HEK293 (cell line): Measurements from ENCODE around the gene RGS8.

Source experiments
- CTCF ChIA-PET: fragments of 350-600 bp; formaldehyde crosslinking; extraction: SDS; loops from one replicate; lab custom pipeline; 2021; ENCODE audit warnings: antibody characterized with exemption; lab: Yijun Ruan, JAX
- POLR2A ChIA-PET: fragments of 300-600 bp; formaldehyde crosslinking; extraction: SDS; loops from one replicate; lab custom pipeline; 2020; ENCODE audit warnings: antibody characterized with exemption, inconsistent platforms; lab: Yijun Ruan, JAX
- H3K27ac ChIP-seq: fragments of 200-500 bp; sonication (Bioruptor generic); 2 replicates; pipeline ENCODE4 v1.5.1; 2014; ENCODE audit warnings: low read depth, low read length, control low read depth, inconsistent platforms; ENCODE audit errors: extremely low read depth
- H3K36me3 ChIP-seq, 2 experiments: fragments of 200-500 bp in 1 of 2; sonication (Bioruptor generic) in 1 of 2; 1 replicate in 1 of 2; 2 replicates in 1 of 2; pipeline ENCODE4 v1.5.1; 2014 to 2017; ENCODE audit warnings: inconsistent platforms in 2 of 2, low read length in 2 of 2; ENCODE audit not compliant: control insufficient read depth in 2 of 2, insufficient read depth in 1 of 2
- H3K4me1 ChIP-seq: fragments of 200-500 bp; sonication (Bioruptor generic); 2 replicates; pipeline ENCODE4 v1.5.1; 2014; ENCODE audit warnings: mild to moderate bottlenecking, low read length, inconsistent platforms; ENCODE audit not compliant: control insufficient read depth, insufficient read depth
- H3K4me3 ChIP-seq: 2 replicates; pipeline ENCODE4 v1.5.1; 2011; ENCODE audit warnings: low read depth, mild to moderate bottlenecking, control low read depth, low read length, moderate library complexity
- H3K9me3 ChIP-seq: fragments of 200-500 bp; sonication (Bioruptor generic); 2 replicates; pipeline ENCODE4 v1.5.1; 2014; ENCODE audit warnings: low read depth, low read length, inconsistent platforms; ENCODE audit not compliant: control insufficient read depth, insufficient read depth
- BCL11A ChIP-seq: fragments of 450-650 bp; formaldehyde crosslinking; IDR thresholded peaks from 2 replicates; pipeline ENCODE4 v1.5.1; 2016; ENCODE audit warnings: low read depth, missing biosample characterization, missing genetic modification characterization
- GLIS2 ChIP-seq: fragments of 450-650 bp; formaldehyde crosslinking; IDR thresholded peaks from 2 replicates; pipeline ENCODE4 v1.5.1; 2016; ENCODE audit warnings: missing biosample characterization, missing genetic modification characterization
- KLF10 ChIP-seq: fragments of 450-650 bp; IDR thresholded peaks from 2 replicates; pipeline ENCODE4 v1.5.1; 2018; ENCODE audit warnings: missing biosample characterization, mild to moderate bottlenecking, missing genetic modification characterization
- KLF16 ChIP-seq: fragments of 450-650 bp; formaldehyde crosslinking; IDR thresholded peaks from 2 replicates; pipeline ENCODE4 v1.5.1; 2017; ENCODE audit warnings: missing biosample characterization, missing genetic modification characterization
- KLF8 ChIP-seq: fragments of 450-650 bp; formaldehyde crosslinking; IDR thresholded peaks from 2 replicates; pipeline ENCODE4 v1.5.1; 2016; ENCODE audit warnings: missing biosample characterization, missing genetic modification characterization
- PRDM4 ChIP-seq: fragments of 450-650 bp; formaldehyde crosslinking; IDR thresholded peaks from 2 replicates; pipeline ENCODE4 v1.5.1; 2017; ENCODE audit warnings: missing biosample characterization, missing genetic modification characterization
- REST ChIP-seq: fragments of 450-650 bp; formaldehyde crosslinking; IDR thresholded peaks from 2 replicates; pipeline ENCODE4 v1.5.1; 2016; ENCODE audit warnings: missing biosample characterization, missing genetic modification characterization
- SALL2 ChIP-seq: fragments of 450-650 bp; formaldehyde crosslinking; IDR thresholded peaks from 2 replicates; pipeline ENCODE4 v1.5.0; 2017; ENCODE audit warnings: missing biosample characterization, mild to moderate bottlenecking, missing genetic modification characterization, borderline replicate concordance
- ZBTB6 ChIP-seq: fragments of 450-650 bp; formaldehyde crosslinking; IDR thresholded peaks from 2 replicates; pipeline ENCODE4 v1.5.1; 2017; ENCODE audit warnings: missing biosample characterization, missing genetic modification characterization
- ZIC2 ChIP-seq: fragments of 450-650 bp; formaldehyde crosslinking; IDR thresholded peaks from 2 replicates; pipeline ENCODE4 v1.5.1; 2016; ENCODE audit warnings: missing biosample characterization, missing genetic modification characterization
- ZNF2 ChIP-seq: fragments of 450-650 bp; formaldehyde crosslinking; IDR thresholded peaks from 2 replicates; pipeline ENCODE4 v1.5.1; 2016; ENCODE audit warnings: missing biosample characterization, missing genetic modification characterization
- ZNF214 ChIP-seq: fragments of 450-650 bp; formaldehyde crosslinking; IDR thresholded peaks from 2 replicates; pipeline ENCODE4 v1.5.1; 2017; ENCODE audit warnings: missing biosample characterization, mild to moderate bottlenecking, missing genetic modification characterization, borderline replicate concordance
- ZNF324 ChIP-seq: fragments of 450-650 bp; formaldehyde crosslinking; IDR thresholded peaks from 2 replicates; pipeline ENCODE4 v1.5.1; 2016; ENCODE audit warnings: missing biosample characterization, missing genetic modification characterization
- ZNF37A ChIP-seq: fragments of 450-650 bp; IDR thresholded peaks from 2 replicates; pipeline ENCODE4 v1.5.1; 2018; ENCODE audit warnings: missing biosample characterization, missing genetic modification characterization
- ZNF391 ChIP-seq: fragments of 450-650 bp; formaldehyde crosslinking; IDR thresholded peaks from 2 replicates; pipeline ENCODE4 v1.5.1; 2016; ENCODE audit warnings: low read depth, missing biosample characterization, missing genetic modification characterization, borderline replicate concordance
- ZNF48 ChIP-seq: fragments of 450-650 bp; formaldehyde crosslinking; IDR thresholded peaks from 2 replicates; pipeline ENCODE4 v1.5.1; 2016; ENCODE audit warnings: missing biosample characterization, missing genetic modification characterization
- ZNF544 ChIP-seq: fragments of 450-650 bp; formaldehyde crosslinking; IDR thresholded peaks from 2 replicates; pipeline ENCODE4 v1.5.0; 2017; ENCODE audit warnings: missing biosample characterization, missing genetic modification characterization
- ZNF549 ChIP-seq: fragments of 450-650 bp; IDR thresholded peaks from 2 replicates; pipeline ENCODE4 v1.5.1; 2018; ENCODE audit warnings: missing biosample characterization, missing genetic modification characterization, mild to moderate bottlenecking, inconsistent platforms, moderate library complexity
- ZNF560 ChIP-seq: fragments of 450-650 bp; formaldehyde crosslinking; IDR thresholded peaks from 2 replicates; pipeline ENCODE4 v1.5.1; 2017; ENCODE audit warnings: missing biosample characterization, missing genetic modification characterization, borderline replicate concordance
- ZNF654 ChIP-seq: fragments of 450-650 bp; formaldehyde crosslinking; IDR thresholded peaks from 2 replicates; pipeline ENCODE4 v1.5.1; 2016; ENCODE audit warnings: low read depth, missing biosample characterization, missing genetic modification characterization
- ZNF664 ChIP-seq: fragments of 450-650 bp; formaldehyde crosslinking; IDR thresholded peaks from 2 replicates; pipeline ENCODE4 v1.5.1; 2016; ENCODE audit warnings: missing biosample characterization, missing genetic modification characterization
- ZNF747 ChIP-seq: fragments of 450-650 bp; formaldehyde crosslinking; IDR thresholded peaks from 2 replicates; pipeline ENCODE4 v1.5.1; 2016; ENCODE audit warnings: missing biosample characterization, missing genetic modification characterization
- ZNF76 ChIP-seq: fragments of 450-650 bp; formaldehyde crosslinking; IDR thresholded peaks from 2 replicates; pipeline ENCODE4; 2016; ENCODE audit warnings: low read depth, missing biosample characterization, missing genetic modification characterization, borderline replicate concordance
- ZNF830 ChIP-seq: fragments of 450-650 bp; IDR thresholded peaks from 2 replicates; pipeline ENCODE4 v1.5.0; 2018; ENCODE audit warnings: missing biosample characterization, missing genetic modification characterization, low read depth, mild to moderate bottlenecking, moderate library complexity
- ZNF837 ChIP-seq: fragments of 450-650 bp; formaldehyde crosslinking; IDR thresholded peaks from 2 replicates; pipeline ENCODE4 v1.5.1; 2016; ENCODE audit warnings: missing biosample characterization, missing genetic modification characterization
- TF ChIP-seq, protein P1 (sequence below): fragments of 450-650 bp; formaldehyde crosslinking; IDR thresholded peaks from 2 replicates; pipeline ENCODE4 v1.5.1; 2017; ENCODE audit warnings: missing biosample characterization, missing genetic modification characterization
- TF ChIP-seq, protein P2 (sequence below): fragments of 450-650 bp; IDR thresholded peaks from 2 replicates; pipeline ENCODE4 v1.5.1; 2018; ENCODE audit warnings: missing biosample characterization, mild to moderate bottlenecking, missing genetic modification characterization

RGS8 gene

DNA sequence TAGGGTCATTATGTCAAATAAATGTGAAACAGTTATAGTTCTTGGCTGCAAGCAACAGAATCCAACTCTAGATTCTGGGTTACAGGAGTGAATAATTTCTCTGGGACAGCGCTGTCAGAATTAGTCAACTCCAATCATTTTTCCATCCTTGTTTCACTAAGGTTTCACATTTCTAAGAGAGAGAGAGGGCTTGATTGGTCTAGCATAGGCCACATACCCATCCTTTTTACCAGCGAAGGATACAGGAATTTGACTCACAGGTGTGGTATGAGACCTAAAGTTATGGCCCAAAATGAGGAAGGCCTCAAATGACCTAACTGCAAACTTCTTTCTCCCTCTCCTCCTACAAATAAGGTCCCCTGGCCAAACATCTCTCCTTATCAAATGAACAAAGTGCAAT lies 25.5 kb upstream of the RGS8 start:
- Histone ChIP-seq H3K27ac (no peak overlapping the region), H3K4me1 (no peaks in the 10 kb centered on the region), H3K36me3 (no peaks in the 10 kb centered on the region), H3K9me3 (no peaks in the 10 kb centered on the region), H3K4me3 (no peak overlapping the region)
- TF ChIP-seq ZNF544 (tag by site-specific recombination), result no peak
- TF ChIP-seq ZNF747 (tag by site-specific recombination), result no peak
- TF ChIP-seq PRDM4 (tag by site-specific recombination), result no peak
- no peak for TF ChIP-seq ZNF2 (tag by site-specific recombination)
- TF ChIP-seq, protein P1, sequence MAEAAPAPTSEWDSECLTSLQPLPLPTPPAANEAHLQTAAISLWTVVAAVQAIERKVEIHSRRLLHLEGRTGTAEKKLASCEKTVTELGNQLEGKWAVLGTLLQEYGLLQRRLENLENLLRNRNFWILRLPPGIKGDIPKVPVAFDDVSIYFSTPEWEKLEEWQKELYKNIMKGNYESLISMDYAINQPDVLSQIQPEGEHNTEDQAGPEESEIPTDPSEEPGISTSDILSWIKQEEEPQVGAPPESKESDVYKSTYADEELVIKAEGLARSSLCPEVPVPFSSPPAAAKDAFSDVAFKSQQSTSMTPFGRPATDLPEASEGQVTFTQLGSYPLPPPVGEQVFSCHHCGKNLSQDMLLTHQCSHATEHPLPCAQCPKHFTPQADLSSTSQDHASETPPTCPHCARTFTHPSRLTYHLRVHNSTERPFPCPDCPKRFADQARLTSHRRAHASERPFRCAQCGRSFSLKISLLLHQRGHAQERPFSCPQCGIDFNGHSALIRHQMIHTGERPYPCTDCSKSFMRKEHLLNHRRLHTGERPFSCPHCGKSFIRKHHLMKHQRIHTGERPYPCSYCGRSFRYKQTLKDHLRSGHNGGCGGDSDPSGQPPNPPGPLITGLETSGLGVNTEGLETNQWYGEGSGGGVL (tag by site-specific recombination), result no peak
- no peak for TF ChIP-seq ZNF391
- no peak for TF ChIP-seq KLF10
- TF ChIP-seq ZNF76 (tag by site-specific recombination), result no peak
- no peak for TF ChIP-seq KLF16 (tag by site-specific recombination)
- TF ChIP-seq ZBTB6 (tag by site-specific recombination), result no peak
- no peak for TF ChIP-seq BCL11A (tag by site-specific recombination)
- no peak for TF ChIP-seq ZNF324 (tag by site-specific recombination)
- no peak for TF ChIP-seq ZNF837
- TF ChIP-seq ZIC2 (tag by site-specific recombination), result no peak
- no peak for TF ChIP-seq ZNF654 (tag by site-specific recombination)
- TF ChIP-seq SALL2 (tag by site-specific recombination), result no peak
- no peak for TF ChIP-seq ZNF549 (tag by site-specific recombination)
- no peak for TF ChIP-seq ZNF48
- no peak for TF ChIP-seq GLIS2
- ChIA-PET POLR2A (no interaction called here), CTCF (no interaction called here)

- H3K4me1 ChIP-seq, result no peaks in the 10 kb centered on the region
- no peak overlapping the region for H3K27ac ChIP-seq
- H3K4me3 ChIP-seq, result no peak overlapping the region
- CTCF ChIA-PET, result interaction anchor here (0.5 to 1.1 kb wide), 2 partner anchors 8 to 23 kb away, joined by 3 read pairs; no protein-coding TSS in a partner anchor
- H3K9me3 ChIP-seq, result no peaks in the 10 kb centered on the region
- H3K36me3 ChIP-seq, result no peaks in the 10 kb centered on the region
- POLR2A ChIA-PET, result no interaction called here
- TF ChIP-seq ZNF2 (tag by site-specific recombination) (no peak), KLF8 (tag by site-specific recombination) (no peak), ZNF214 (tag by site-specific recombination) (no peak), REST (tag by site-specific recombination) (no peak), ZNF664 (tag by site-specific recombination) (no peak), ZNF37A (no peak), ZNF560 (tag by site-specific recombination) (no peak), ZNF830 (tag by site-specific recombination) (no peak)
- TF ChIP-seq, protein P2, sequence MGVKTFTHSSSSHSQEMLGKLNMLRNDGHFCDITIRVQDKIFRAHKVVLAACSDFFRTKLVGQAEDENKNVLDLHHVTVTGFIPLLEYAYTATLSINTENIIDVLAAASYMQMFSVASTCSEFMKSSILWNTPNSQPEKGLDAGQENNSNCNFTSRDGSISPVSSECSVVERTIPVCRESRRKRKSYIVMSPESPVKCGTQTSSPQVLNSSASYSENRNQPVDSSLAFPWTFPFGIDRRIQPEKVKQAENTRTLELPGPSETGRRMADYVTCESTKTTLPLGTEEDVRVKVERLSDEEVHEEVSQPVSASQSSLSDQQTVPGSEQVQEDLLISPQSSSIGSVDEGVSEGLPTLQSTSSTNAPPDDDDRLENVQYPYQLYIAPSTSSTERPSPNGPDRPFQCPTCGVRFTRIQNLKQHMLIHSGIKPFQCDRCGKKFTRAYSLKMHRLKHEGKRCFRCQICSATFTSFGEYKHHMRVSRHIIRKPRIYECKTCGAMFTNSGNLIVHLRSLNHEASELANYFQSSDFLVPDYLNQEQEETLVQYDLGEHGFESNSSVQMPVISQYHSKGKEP (tag by site-specific recombination), result no peak
These were observed 24.9 kb upstream of the RGS8 start for GRCh38 chr1:182709225-182709764.
